ENCODE measurements around the gene SLC35E3. TPM values are rescaled to one million over a fixed set of nuclear protein-coding genes. Genes with fewer than 3 reads are reported as not detected.

Gene SLC35E3
- total RNA-seq, 4 donors from 2014 or later, result 0.92 to 2.7 (median 1.6) TPM

DNA sequence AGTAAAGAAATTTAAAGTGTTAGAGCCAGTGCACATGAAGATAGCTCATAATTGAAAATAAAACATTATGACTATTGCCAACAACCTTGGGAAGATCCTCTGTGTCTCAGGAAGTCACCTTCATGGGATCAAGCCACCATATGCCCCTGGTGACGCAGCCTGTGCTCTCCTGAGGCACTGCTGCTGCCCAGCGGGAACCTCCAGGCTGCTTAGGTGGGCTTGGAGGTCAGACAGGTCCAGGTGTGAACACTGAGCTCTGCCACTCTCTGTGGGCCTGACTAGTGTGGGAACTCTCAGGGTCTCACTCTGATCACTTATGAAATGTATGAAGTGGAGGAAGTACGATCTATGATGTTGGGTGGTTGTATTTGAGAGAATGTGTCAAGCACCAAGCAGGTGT, 16.7 kb downstream of the SLC35E3 start:
- intact Hi-C loops (cut with DNase I; ENCODE audit: low total_unique reads), result no loop called here
- H3K9me3 ChIP-seq, result no peaks in the 10 kb centered on the region
- no peak for ATAC-seq

DNA sequence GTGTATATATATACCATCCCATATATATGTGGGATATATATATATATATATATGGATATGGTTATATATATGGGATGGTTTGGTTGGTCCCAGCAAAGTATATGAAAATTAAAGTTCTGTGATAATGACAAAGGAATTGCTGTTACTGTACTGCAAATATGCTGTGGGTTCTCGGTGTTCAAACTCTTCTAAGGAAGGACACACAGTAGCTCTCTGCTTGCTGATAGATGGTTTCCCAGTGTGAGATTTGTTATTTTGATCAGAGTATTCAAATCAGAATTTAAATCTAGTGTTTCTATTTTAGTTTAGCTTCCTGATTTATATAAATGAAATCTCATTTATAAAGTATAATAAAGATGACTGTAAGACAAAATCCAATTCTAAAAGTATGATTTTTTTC, 19.7 kb downstream of the SLC35E3 start:
- H3K36me3 ChIP-seq, result peaks cover 0 to 17% of the 10 kb centered on the region in 2 donors
- ATAC-seq (no peak), DNase-seq (no peak)
- no peak overlapping the region for H3K27ac ChIP-seq
- intact Hi-C loops (cut with DNase I; ENCODE audit: low total_unique reads), result no loop called here
- in situ Hi-C loops (cut with MboI; ENCODE audit: low sequenced_read_pairs in 4 of 4), result no loop called here
- H3K9me3 ChIP-seq, result no peaks in the 10 kb centered on the region
- H3K4me1 ChIP-seq, result no peaks in the 10 kb centered on the region
- H3K27me3 ChIP-seq, result no peaks in the 10 kb centered on the region
- no peak overlapping the region for H3K4me3 ChIP-seq
- TF ChIP-seq, protein P1, sequence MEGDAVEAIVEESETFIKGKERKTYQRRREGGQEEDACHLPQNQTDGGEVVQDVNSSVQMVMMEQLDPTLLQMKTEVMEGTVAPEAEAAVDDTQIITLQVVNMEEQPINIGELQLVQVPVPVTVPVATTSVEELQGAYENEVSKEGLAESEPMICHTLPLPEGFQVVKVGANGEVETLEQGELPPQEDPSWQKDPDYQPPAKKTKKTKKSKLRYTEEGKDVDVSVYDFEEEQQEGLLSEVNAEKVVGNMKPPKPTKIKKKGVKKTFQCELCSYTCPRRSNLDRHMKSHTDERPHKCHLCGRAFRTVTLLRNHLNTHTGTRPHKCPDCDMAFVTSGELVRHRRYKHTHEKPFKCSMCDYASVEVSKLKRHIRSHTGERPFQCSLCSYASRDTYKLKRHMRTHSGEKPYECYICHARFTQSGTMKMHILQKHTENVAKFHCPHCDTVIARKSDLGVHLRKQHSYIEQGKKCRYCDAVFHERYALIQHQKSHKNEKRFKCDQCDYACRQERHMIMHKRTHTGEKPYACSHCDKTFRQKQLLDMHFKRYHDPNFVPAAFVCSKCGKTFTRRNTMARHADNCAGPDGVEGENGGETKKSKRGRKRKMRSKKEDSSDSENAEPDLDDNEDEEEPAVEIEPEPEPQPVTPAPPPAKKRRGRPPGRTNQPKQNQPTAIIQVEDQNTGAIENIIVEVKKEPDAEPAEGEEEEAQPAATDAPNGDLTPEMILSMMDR (IDR thresholded peaks at IDR 0.05 in 4 of 5, conservative IDR thresholded peaks at IDR 0.05 in 1 of 5), result no peak
- TF ChIP-seq POLR2A (IDR thresholded peaks at IDR 0.05), result no peak

More for the DNA sequence above, 16.7 kb downstream of the SLC35E3 start:
- no peaks in the 10 kb centered on the region for H3K4me1 ChIP-seq
- H3K27me3 ChIP-seq, result no peaks in the 10 kb centered on the region
- in situ Hi-C loops (cut with MboI; ENCODE audit: low sequenced_read_pairs in 4 of 4), result no loop called here
- peaks cover 0 to 22% of the 10 kb centered on the region in 2 donors for H3K36me3 ChIP-seq
- DNase-seq, result no peak
- no peak overlapping the region for H3K27ac ChIP-seq
- no peak overlapping the region for H3K4me3 ChIP-seq
- TF ChIP-seq, protein P1 (IDR thresholded peaks at IDR 0.05 in 4 of 5, conservative IDR thresholded peaks at IDR 0.05 in 1 of 5), result no peak
- TF ChIP-seq POLR2A (IDR thresholded peaks at IDR 0.05), result no peak

DNA sequence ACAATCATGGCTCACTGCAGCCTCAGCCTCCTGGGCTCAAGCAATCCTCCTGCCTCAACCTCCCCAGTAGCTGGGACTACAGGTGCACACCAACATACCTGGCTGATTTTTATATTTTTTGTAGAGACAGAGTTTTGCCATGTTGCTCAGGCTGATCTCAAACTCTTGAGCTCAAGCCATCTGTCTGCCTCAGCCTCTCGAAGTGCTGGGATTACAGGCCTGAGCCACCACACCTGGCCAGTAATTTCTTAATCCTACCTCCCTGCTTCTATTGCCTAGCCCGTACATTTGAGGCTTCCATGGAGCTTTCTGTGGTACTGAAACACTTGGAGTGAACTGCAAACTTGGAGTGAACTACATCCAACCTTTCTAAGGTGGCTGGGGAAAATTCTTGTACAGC, 20.7 kb downstream of the SLC35E3 start:
- Histone ChIP-seq H3K4me3 (no peak overlapping the region), H3K27me3 (no peaks in the 10 kb centered on the region), H3K9me3 (no peaks in the 10 kb centered on the region), H3K4me1 (no peaks in the 10 kb centered on the region), H3K36me3 (peaks cover 0 to 15% of the 10 kb centered on the region in 2 donors), H3K27ac (no peak overlapping the region)
- intact Hi-C loops (cut with DNase I; ENCODE audit: low total_unique reads), result no loop called here
- in situ Hi-C loops (cut with MboI; ENCODE audit: low sequenced_read_pairs in 4 of 4), result no loop called here
- DNase-seq (no peak), ATAC-seq (no peak)
- TF ChIP-seq POLR2A (IDR thresholded peaks at IDR 0.05), result no peak
- TF ChIP-seq, protein P1 (IDR thresholded peaks at IDR 0.05 in 4 of 5, conservative IDR thresholded peaks at IDR 0.05 in 1 of 5), result no peak

DNA sequence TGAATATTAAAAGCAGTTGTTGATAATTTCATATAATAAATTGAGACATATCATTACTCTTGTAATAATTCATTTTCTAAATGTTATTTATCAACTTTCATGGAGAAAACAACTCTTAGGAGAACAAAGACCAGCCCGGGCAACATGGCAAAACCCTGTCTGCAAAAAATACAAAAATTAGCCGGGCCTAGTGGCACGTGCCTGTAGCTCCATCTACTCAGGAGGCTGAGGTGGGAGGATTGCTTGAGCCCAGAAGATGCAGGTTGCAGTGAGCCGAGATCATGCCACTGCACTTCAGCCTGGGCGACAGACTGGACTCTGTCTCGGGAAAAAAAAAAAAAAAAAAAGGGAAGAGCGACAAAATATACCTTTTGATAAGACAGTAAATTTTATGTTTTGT, 21.2 kb downstream of the SLC35E3 start:
- no peak for TF ChIP-seq POLR2A (IDR thresholded peaks at IDR 0.05)
- TF ChIP-seq, protein P1 (IDR thresholded peaks at IDR 0.05 in 4 of 5, conservative IDR thresholded peaks at IDR 0.05 in 1 of 5), result no peak
- no peaks in the 10 kb centered on the region for H3K27me3 ChIP-seq
- DNase-seq (no peak), ATAC-seq (no peak)
- in situ Hi-C loops (cut with MboI; ENCODE audit: low sequenced_read_pairs in 4 of 4) (no loop called here), intact Hi-C loops (cut with DNase I; ENCODE audit: low total_unique reads) (no loop called here)
- H3K27ac ChIP-seq, result no peak overlapping the region
- no peaks in the 10 kb centered on the region for H3K9me3 ChIP-seq
- H3K36me3 ChIP-seq, result peaks cover 0 to 13% of the 10 kb centered on the region in 2 donors
- no peaks in the 10 kb centered on the region for H3K4me1 ChIP-seq
- H3K4me3 ChIP-seq, result no peak overlapping the region

DNA sequence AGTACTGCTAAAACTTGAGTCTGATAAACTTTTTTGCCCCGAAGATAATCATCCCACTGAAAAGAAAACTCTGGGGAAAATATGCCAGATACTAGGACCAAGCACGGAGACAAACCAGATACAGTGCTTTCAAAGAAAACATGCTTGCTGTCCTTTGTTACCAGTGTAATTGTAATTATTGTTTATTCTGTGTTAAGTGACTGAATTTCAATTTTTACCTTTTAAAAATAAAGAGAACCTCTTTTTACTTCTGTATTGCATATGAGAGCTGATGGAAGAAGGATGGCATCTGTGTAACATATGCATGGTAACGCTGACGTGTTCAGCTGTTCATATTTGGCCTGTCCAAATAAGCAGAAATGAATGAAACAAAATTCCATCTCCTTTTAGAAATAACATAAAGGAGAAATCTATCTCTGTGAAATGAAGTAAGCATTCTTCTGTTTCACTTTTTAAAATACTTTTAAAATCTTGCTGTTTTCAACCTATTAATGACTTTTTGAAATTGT, 22.5 kb downstream of the SLC35E3 start:
- in situ Hi-C loops (cut with MboI; ENCODE audit: low sequenced_read_pairs in 4 of 4) (no loop called here), intact Hi-C loops (cut with DNase I; ENCODE audit: low total_unique reads) (no loop called here)
- TF ChIP-seq, protein P1 (IDR thresholded peaks at IDR 0.05 in 4 of 5, conservative IDR thresholded peaks at IDR 0.05 in 1 of 5), result no peak
- TF ChIP-seq POLR2A (IDR thresholded peaks at IDR 0.05), result no peak

More for the DNA sequence above, 22.5 kb downstream of the SLC35E3 start:
- no peaks in the 10 kb centered on the region for H3K27me3 ChIP-seq
- no peaks in the 10 kb centered on the region for H3K4me1 ChIP-seq
- peaks cover 0 to 13% of the 10 kb centered on the region in 2 donors for H3K36me3 ChIP-seq
- H3K9me3 ChIP-seq, result no peaks in the 10 kb centered on the region
- no peak overlapping the region for H3K27ac ChIP-seq
- DNase-seq, result no peak
- no peak for ATAC-seq
- no peak overlapping the region for H3K4me3 ChIP-seq
